Measurements from ENCODE around the gene HK1.

DNA sequence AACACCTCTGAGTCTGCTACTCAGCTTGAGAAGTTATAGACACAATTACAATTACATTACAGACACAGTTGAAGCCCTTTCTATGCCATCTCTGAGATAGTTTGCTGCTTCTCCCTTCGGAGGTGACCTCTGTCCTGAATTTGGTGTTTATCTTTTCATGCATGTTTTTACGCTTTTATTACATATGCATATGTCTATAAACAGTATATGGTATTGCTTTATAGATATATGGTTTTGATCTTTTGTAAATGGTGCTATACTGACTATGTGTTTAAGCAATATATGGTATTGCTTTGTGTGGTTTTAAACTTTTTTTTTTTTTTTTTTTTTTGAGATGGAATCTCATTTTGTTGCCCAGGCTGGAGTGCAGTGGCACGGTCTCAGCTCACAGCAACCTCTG lies 48.4 kb downstream of the HK1 start:
- TF ChIP-seq, protein P1, sequence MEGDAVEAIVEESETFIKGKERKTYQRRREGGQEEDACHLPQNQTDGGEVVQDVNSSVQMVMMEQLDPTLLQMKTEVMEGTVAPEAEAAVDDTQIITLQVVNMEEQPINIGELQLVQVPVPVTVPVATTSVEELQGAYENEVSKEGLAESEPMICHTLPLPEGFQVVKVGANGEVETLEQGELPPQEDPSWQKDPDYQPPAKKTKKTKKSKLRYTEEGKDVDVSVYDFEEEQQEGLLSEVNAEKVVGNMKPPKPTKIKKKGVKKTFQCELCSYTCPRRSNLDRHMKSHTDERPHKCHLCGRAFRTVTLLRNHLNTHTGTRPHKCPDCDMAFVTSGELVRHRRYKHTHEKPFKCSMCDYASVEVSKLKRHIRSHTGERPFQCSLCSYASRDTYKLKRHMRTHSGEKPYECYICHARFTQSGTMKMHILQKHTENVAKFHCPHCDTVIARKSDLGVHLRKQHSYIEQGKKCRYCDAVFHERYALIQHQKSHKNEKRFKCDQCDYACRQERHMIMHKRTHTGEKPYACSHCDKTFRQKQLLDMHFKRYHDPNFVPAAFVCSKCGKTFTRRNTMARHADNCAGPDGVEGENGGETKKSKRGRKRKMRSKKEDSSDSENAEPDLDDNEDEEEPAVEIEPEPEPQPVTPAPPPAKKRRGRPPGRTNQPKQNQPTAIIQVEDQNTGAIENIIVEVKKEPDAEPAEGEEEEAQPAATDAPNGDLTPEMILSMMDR (IDR thresholded peaks at IDR 0.05; ENCODE audit: poor library complexity): no peak
- TF ChIP-seq EZH2 (IDR thresholded peaks at IDR 0.05; ENCODE audit: borderline replicate concordance) (no peak), EZH2phosphoT487 (IDR thresholded peaks at IDR 0.05; ENCODE audit: low read depth, severe bottlenecking, unreplicated experiment) (no peak)

All from hepatocyte (in vitro differentiated cells).